Gastrocnemius medialis (tissue), 4 donors: ENCODE data around the gene QSOX2. TPM values are rescaled to one million over a fixed set of nuclear protein-coding genes. Genes with fewer than 3 reads are reported as not detected.

ENCODE experiments used
- ATAC-seq, 2 donors: fragments of 150-250 bp; one replicate each; pipeline ENCODE4 v1.9.1; 2016
- DNase-seq, 2 donors: peaks; one replicate each; pipeline ENCODE4 v3.0.0-alpha.2; 2019
- H3K27ac ChIP-seq, 4 donors: fragments of 200-600 bp; sonication (generic); 1 replicate in 1 of 4; 2 replicates in 3 of 4; pipeline ENCODE4 v1.5.1; 2016 to 2018; ENCODE audit warnings: mild to moderate bottlenecking in 2 of 4, moderate library complexity in 1 of 4
- H3K27me3 ChIP-seq, 3 donors: fragments of 200-600 bp; sonication (generic) in 2 of 3; 1 replicate in 1 of 3; 2 replicates in 2 of 3; pipeline versions ENCODE4 v1.5.1 to v1.6.0; 2016 to 2019; ENCODE audit warnings: mild to moderate bottlenecking in 1 of 3, moderate library complexity in 1 of 3
- H3K36me3 ChIP-seq, 2 donors: fragments of 200-600 bp; sonication (generic) in 1 of 2; one replicate each; pipeline ENCODE4 v1.5.1; 2017 to 2018
- H3K4me1 ChIP-seq, 2 donors: fragments of 200-600 bp; sonication (generic) in 1 of 2; one replicate each; pipeline ENCODE4 v1.5.1; 2016 to 2017; ENCODE audit warnings: mild to moderate bottlenecking in 2 of 2
- H3K4me3 ChIP-seq, 4 donors: fragments of 200-600 bp; sonication (generic) in 3 of 4; 1 replicate in 1 of 4; 2 replicates in 3 of 4; pipeline ENCODE4 v1.5.1; 2016 to 2019; ENCODE audit warnings: mild to moderate bottlenecking in 2 of 4
- H3K9me3 ChIP-seq, 3 donors: fragments of 200-600 bp; sonication (generic) in 2 of 3; 1 replicate in 1 of 3; 2 replicates in 2 of 3; pipeline ENCODE4 v1.5.1; 2016 to 2019
- POLR2A ChIP-seq, 2 donors: fragments of 450-650 bp; IDR thresholded peaks; one replicate each; pipeline ENCODE4 v1.6.1; 2017; ENCODE audit warnings: antibody characterized with exemption in 2 of 2, mild to moderate bottlenecking in 2 of 2, moderate library complexity in 2 of 2
- in situ Hi-C, 4 donors: fragments of 200-750 bp; cut with MboI; loops; one replicate each; pipeline versions ENCODE4 v1.15.0 to v1.8.0; 2017; ENCODE audit warnings: low sequenced_read_pairs in 4 of 4
- intact Hi-C: fragments of 100-400 bp; cut with DNase I; formaldehyde crosslinking; loops from one replicate; pipeline ENCODE4 v1.15.1; 2023; ENCODE audit warnings: low total_unique reads
- total RNA-seq, 4 donors: library from RNA; depleted of rRNA; stranded (reverse); fragments of >200 nt; gene quantifications; one replicate each; pipeline versions ENCODE4 v1.1.0 to v1.2.3, GENCODE V29; 2016
- TF ChIP-seq, protein P1 (sequence below), 5 experiments: fragments of 450-650 bp in 3 of 5; fragments of 200-600 bp in 2 of 5; sonication (generic) in 2 of 5; IDR thresholded peaks in 4 of 5; conservative IDR thresholded peaks in 1 of 5; 1 replicate in 4 of 5; 2 replicates in 1 of 5; pipeline ENCODE4 v1.5.1; 2016 to 2019; ENCODE audit warnings: antibody characterized with exemption in 5 of 5, mild to moderate bottlenecking in 3 of 5, moderate library complexity in 3 of 5

Gene QSOX2
- total RNA-seq, 4 donors from 2014 or later = 3.3 to 5.8 (median 5.2) TPM

DNA sequence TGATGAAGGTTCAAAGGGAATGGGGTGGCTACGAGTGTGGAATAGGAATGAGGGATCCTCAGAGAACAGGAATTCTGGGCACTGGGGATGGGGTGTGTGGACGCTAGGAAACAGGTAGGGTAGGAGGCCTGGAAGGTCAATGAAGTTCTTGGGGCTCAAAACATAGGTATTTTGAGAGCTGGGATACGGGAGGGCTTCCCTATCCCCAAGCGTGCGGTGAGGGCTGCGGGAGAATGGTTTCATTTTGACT, 718 bp downstream of the QSOX2 start:
- in situ Hi-C loops = no loop called here
- intact Hi-C loops = loop anchor here (1.0 to 10.0 kb wide), 3 partner anchors 118 to 340 kb away; partner anchors contain the start of genes CAMSAP1, DNLZ and UBAC1
- no peaks in the 10 kb centered on the region for H3K27me3 ChIP-seq
- peak overlapping the region; percentile 67 to 99 (median 83) for H3K4me3 ChIP-seq
- H3K36me3 ChIP-seq = no peaks in the 10 kb centered on the region
- H3K9me3 ChIP-seq = no peaks in the 10 kb centered on the region
- peak overlapping the region in 1 of 4 donors; percentile 19 for H3K27ac ChIP-seq
- peaks cover 20 to 25% of the 10 kb centered on the region in 2 donors for H3K4me1 ChIP-seq
- no peak for DNase-seq
- TF ChIP-seq, protein P1, sequence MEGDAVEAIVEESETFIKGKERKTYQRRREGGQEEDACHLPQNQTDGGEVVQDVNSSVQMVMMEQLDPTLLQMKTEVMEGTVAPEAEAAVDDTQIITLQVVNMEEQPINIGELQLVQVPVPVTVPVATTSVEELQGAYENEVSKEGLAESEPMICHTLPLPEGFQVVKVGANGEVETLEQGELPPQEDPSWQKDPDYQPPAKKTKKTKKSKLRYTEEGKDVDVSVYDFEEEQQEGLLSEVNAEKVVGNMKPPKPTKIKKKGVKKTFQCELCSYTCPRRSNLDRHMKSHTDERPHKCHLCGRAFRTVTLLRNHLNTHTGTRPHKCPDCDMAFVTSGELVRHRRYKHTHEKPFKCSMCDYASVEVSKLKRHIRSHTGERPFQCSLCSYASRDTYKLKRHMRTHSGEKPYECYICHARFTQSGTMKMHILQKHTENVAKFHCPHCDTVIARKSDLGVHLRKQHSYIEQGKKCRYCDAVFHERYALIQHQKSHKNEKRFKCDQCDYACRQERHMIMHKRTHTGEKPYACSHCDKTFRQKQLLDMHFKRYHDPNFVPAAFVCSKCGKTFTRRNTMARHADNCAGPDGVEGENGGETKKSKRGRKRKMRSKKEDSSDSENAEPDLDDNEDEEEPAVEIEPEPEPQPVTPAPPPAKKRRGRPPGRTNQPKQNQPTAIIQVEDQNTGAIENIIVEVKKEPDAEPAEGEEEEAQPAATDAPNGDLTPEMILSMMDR (IDR thresholded peaks at IDR 0.05 in 4 of 5, conservative IDR thresholded peaks at IDR 0.05 in 1 of 5) = no peak
- no peak for TF ChIP-seq POLR2A (IDR thresholded peaks at IDR 0.05)
- ATAC-seq = no peak

DNA sequence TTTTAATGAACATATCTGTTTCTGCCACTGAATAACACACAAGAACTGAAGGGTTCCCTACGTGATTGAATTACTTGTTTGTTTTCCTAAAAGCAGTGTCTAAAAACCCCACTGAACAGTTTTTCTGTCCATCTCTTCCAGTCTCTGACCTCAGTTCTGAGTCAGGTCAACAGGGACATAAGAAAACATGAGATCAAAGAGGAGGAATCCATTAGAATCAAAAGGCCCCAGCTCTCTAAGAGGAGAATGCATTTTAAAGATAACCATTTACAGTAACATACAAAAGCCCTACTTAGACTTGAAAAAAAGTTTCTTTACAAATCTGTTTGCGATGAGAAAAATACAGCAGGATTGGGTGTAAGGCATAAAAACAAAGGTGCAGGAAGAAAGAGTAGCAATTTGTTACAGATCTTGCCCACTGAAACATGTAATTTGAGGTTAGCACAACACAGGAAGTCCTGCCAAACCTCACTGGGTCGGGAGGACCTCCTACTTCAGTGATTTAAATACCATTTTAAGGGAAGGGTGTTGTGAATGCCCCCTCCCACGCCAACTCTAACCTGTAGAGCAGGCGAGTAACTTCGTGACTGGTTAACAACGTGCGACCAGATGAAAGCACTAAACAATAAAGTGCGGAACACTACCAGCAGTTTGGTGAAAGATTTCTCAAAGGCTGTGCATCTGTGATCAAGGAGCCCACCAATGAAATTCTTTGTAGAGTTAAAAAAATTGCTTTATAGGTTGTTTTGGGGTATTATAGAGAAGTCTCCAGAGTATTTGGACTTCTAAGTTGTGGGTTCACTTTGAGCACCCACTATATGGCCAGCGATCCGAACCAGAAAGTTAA, 1.3 kb downstream of the QSOX2 start:
- TF ChIP-seq, protein P1 (IDR thresholded peaks at IDR 0.05 in 4 of 5, conservative IDR thresholded peaks at IDR 0.05 in 1 of 5) = no peak
- TF ChIP-seq POLR2A (IDR thresholded peaks at IDR 0.05) = no peak
- H3K27me3 ChIP-seq = no peaks in the 10 kb centered on the region
- intact Hi-C loops (loop anchor here (10.0 kb wide), 2 partner anchors 280 to 340 kb away; partner anchors contain the start of genes CAMSAP1 and UBAC1), in situ Hi-C loops (no loop called here)
- no peak overlapping the region for H3K27ac ChIP-seq
- peak overlapping the region; percentile 67 to 99 (median 83) for H3K4me3 ChIP-seq
- peaks cover 21 to 28% of the 10 kb centered on the region in 2 donors for H3K4me1 ChIP-seq
- H3K9me3 ChIP-seq = no peaks in the 10 kb centered on the region
- H3K36me3 ChIP-seq = no peaks in the 10 kb centered on the region
- DNase-seq = no peak
- no peak for ATAC-seq

DNA sequence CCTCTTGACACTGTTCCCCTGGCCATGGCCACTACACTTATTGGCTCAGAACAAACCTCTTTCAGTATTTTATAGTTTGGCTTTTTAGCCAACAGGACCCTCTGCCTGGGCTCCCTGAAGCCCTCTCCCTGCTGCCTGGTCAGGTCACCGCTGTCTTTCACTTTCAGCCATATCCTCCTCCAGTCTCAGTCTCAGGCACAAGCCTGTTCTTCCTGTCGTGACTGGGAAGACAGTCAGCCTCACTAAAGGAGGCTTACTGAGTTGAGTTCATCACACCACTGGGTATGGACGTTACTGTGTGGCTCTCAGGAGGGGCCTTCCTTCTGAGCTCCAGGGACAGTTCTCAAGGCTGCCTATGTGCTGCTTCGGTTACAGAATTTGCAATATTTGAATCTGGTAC, 2.0 kb downstream of the QSOX2 start:
- DNase-seq (no peak), ATAC-seq (no peak)
- Histone ChIP-seq H3K36me3 (no peaks in the 10 kb centered on the region), H3K27me3 (no peaks in the 10 kb centered on the region), H3K27ac (no peak overlapping the region), H3K4me1 (peaks cover 21 to 28% of the 10 kb centered on the region in 2 donors), H3K9me3 (no peaks in the 10 kb centered on the region), H3K4me3 (no peak overlapping the region)
- TF ChIP-seq, protein P1 (IDR thresholded peaks at IDR 0.05 in 4 of 5, conservative IDR thresholded peaks at IDR 0.05 in 1 of 5) = no peak
- TF ChIP-seq POLR2A (IDR thresholded peaks at IDR 0.05) = no peak
- in situ Hi-C loops (no loop called here), intact Hi-C loops (loop anchor here (10.0 kb wide), 2 partner anchors 279 to 339 kb away; partner anchors contain the start of genes CAMSAP1 and UBAC1)

DNA sequence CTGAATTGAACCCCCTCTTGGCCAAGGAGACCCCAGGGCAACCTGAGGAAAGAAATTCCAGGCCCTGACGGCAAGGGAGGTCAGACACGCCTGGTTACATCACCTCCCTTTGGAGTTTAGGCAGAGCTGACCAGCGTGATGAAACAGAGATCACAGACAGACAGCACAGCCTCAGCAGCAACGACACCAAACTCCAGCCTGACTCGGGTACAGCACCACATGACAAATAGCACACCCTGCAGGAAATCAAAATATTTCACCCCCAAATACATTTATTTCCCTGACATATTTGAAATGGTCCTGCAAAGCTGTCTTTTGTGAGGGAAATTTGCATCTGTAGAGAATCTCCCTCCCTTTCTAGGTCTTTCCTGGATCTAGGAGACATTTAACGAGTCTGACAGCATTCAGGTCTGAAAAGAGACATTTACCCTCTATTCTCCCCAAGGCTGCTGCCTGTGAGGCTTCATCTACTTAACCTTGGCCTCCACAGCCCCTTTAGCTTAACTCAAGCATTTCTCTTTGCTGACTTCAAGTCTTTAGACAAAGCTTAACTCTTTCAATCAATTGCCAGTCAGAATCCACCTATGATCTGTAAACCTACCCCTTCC, 2.6 kb downstream of the QSOX2 start:
- no peak for ATAC-seq
- H3K4me3 ChIP-seq = no peak overlapping the region
- H3K4me1 ChIP-seq = peaks cover 21 to 28% of the 10 kb centered on the region in 2 donors
- no peak for TF ChIP-seq POLR2A (IDR thresholded peaks at IDR 0.05)
- TF ChIP-seq, protein P1 (IDR thresholded peaks at IDR 0.05 in 4 of 5, conservative IDR thresholded peaks at IDR 0.05 in 1 of 5) = no peak
- H3K27me3 ChIP-seq = no peaks in the 10 kb centered on the region
- no peak for DNase-seq
- H3K27ac ChIP-seq = no peak overlapping the region
- H3K9me3 ChIP-seq = no peaks in the 10 kb centered on the region
- intact Hi-C loops = loop anchor here (10.0 kb wide), 2 partner anchors 278 to 338 kb away; partner anchors contain the start of genes CAMSAP1 and UBAC1
- H3K36me3 ChIP-seq = no peaks in the 10 kb centered on the region
- in situ Hi-C loops = no loop called here
